IMR-90 (cell line): ENCODE measurements around the gene PTPN4.

Experiments
- CTCF ChIP-seq: conservative IDR thresholded peaks from 2 replicates; pipeline ENCODE4 v1.5.1; 2012; ENCODE audit warnings: mild to moderate bottlenecking, low read depth, low read length, improper control_type of control experiment
- MXI1 ChIP-seq: IDR thresholded peaks from 2 replicates; pipeline ENCODE4 v1.6.1; 2012; ENCODE audit warnings: low read depth, mild to moderate bottlenecking, low read length, moderate library complexity, borderline replicate concordance
- POLR2A ChIP-seq: IDR thresholded peaks from 2 replicates; pipeline ENCODE4 v1.6.1; 2012; ENCODE audit warnings: mild to moderate bottlenecking, low read depth, low read length
- RAD21 ChIP-seq: IDR thresholded peaks from 2 replicates; pipeline ENCODE4 v1.6.1; 2012; ENCODE audit warnings: low read length, improper control_type of control experiment
- SMC3 ChIP-seq: fragments of 150-350 bp; IDR thresholded peaks from 2 replicates; pipeline ENCODE4 v1.6.1; 2016; ENCODE audit warnings: low read depth, mild to moderate bottlenecking, antibody characterized with exemption, low read length, moderate library complexity
- TF ChIP-seq, protein P1 (sequence below): fragments of 150-350 bp; IDR thresholded peaks from 2 replicates; pipeline ENCODE4 v1.6.1; 2017; ENCODE audit warnings: mild to moderate bottlenecking, antibody characterized with exemption, low read length, low read depth
- TF ChIP-seq, protein P2 (sequence below): fragments of 150-350 bp; IDR thresholded peaks from 2 replicates; pipeline ENCODE4 v1.6.1; 2016; ENCODE audit warnings: low read depth, mild to moderate bottlenecking, low read length, moderate library complexity, borderline replicate concordance

- TF ChIP-seq CTCF (no peak), POLR2A (no peak), RAD21 (no peak), MXI1 (no peak), SMC3 (no peak)
- TF ChIP-seq, protein P1, sequence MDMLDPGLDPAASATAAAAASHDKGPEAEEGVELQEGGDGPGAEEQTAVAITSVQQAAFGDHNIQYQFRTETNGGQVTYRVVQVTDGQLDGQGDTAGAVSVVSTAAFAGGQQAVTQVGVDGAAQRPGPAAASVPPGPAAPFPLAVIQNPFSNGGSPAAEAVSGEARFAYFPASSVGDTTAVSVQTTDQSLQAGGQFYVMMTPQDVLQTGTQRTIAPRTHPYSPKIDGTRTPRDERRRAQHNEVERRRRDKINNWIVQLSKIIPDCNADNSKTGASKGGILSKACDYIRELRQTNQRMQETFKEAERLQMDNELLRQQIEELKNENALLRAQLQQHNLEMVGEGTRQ = no peak
- TF ChIP-seq, protein P2, sequence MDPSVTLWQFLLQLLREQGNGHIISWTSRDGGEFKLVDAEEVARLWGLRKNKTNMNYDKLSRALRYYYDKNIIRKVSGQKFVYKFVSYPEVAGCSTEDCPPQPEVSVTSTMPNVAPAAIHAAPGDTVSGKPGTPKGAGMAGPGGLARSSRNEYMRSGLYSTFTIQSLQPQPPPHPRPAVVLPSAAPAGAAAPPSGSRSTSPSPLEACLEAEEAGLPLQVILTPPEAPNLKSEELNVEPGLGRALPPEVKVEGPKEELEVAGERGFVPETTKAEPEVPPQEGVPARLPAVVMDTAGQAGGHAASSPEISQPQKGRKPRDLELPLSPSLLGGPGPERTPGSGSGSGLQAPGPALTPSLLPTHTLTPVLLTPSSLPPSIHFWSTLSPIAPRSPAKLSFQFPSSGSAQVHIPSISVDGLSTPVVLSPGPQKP = no peak
These were observed 181.7 kb downstream of the PTPN4 start for GRCh38 chr2:119941388-119941787.
